Activated CD4-positive, CD25-positive, alpha-beta regulatory T cell treated with anti-CD3 and anti-CD28 coated beads, Interleukin-2, amount 50 U/mL, for 16 hours (primary cell): Measurements from ENCODE around the gene PIP5K1C.
"Not testable (repeated sequence)": the region's sequence is repeated elsewhere in the genome, so short reads cannot be mapped to it uniquely, and the experiment has no call there.

Experiments used
- DNase-seq: peaks from one replicate; pipeline ENCODE4 v3.0.0-alpha.2; 2020; ENCODE audit warnings: low read depth, low spot score

Gene PIP5K1C

GRCh38 chr19:3590991-3591659, 109.1 kb downstream of the PIP5K1C start:
- DNase-seq = no peak

- no peak for DNase-seq
These were observed 110.3 kb downstream of the PIP5K1C start for GRCh38 chr19:3589949-3590348.

- no peak for DNase-seq
These were observed 110.8 kb downstream of the PIP5K1C start for GRCh38 chr19:3589439-3589838.

GRCh38 chr19:3586707-3587346, 113.4 kb downstream of the PIP5K1C start:
- DNase-seq = no peak

GRCh38 chr19:3586127-3586626, 114.1 kb downstream of the PIP5K1C start:
- no peak for DNase-seq

- no peak for DNase-seq
These were observed 114.8 kb downstream of the PIP5K1C start, which contains the start of gene GIPC3 for GRCh38 chr19:3585301-3586126. GIPC3 (plus strand) TSS chr19:3585478; CDS start chr19:3585598, 120 bp downstream.

- not testable (repeated sequence) for DNase-seq
These were observed 116.0 kb downstream of the PIP5K1C start for GRCh38 chr19:3584036-3584802.

- not testable (repeated sequence) for DNase-seq
These were observed 118.5 kb downstream of the PIP5K1C start for GRCh38 chr19:3581792-3582191.
